IPS-18c (cell line): Measurements from ENCODE around the gene BANF1.
"Not testable (repeated sequence)": the region's sequence is repeated elsewhere in the genome, so short reads cannot be mapped to it uniquely, and the experiment has no call there.

Experiments
- H3K4me3 ChIP-seq: 2 replicates; pipeline ENCODE4 v1.7.0; 2013; ENCODE audit warnings: low read depth, mild to moderate bottlenecking, low read length, moderate library complexity; ENCODE audit not compliant: insufficient read depth
- H3K9me3 ChIP-seq: one replicate; pipeline ENCODE4 v1.6.1; 2013; ENCODE audit warnings: mild to moderate bottlenecking, low read length, moderate library complexity; ENCODE audit not compliant: control insufficient read depth, insufficient read depth

BANF1 gene

GRCh38 chr11:66004186-66004585 lies 1.9 kb downstream of the BANF1 start:
- Histone ChIP-seq H3K4me3 (no peak overlapping the region), H3K9me3 (no peaks in the 10 kb centered on the region)

- Histone ChIP-seq H3K4me3 (no peak overlapping the region; the same call in 1 of the 2 replicates), H3K9me3 (no peaks in the 10 kb centered on the region)
Observed at GRCh38 chr11:66006134-66006890, 4.0 kb downstream of the BANF1 start.

DNA sequence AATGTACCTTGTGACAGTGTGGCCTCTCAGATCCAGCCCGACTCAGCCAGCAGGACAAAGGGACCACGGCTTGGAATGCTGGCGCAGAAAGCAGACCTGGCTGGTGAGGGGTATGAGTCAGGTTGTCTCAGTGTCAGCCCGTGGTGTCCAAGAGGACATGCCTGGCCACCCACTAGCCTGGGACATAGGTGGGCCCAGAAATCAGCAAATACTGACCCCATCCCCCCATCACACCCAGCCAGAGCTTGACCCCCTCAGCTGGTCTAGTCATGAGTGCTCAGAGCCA lies 4.5 kb downstream of the BANF1 start:
- Histone ChIP-seq H3K4me3 (no peak overlapping the region; the same call in 1 of the 2 replicates), H3K9me3 (no peaks in the 10 kb centered on the region)

GRCh38 chr11:66007201-66007634 lies 4.9 kb downstream of the BANF1 start:
- no peak overlapping the region for H3K4me3 ChIP-seq
- no peaks in the 10 kb centered on the region for H3K9me3 ChIP-seq

DNA sequence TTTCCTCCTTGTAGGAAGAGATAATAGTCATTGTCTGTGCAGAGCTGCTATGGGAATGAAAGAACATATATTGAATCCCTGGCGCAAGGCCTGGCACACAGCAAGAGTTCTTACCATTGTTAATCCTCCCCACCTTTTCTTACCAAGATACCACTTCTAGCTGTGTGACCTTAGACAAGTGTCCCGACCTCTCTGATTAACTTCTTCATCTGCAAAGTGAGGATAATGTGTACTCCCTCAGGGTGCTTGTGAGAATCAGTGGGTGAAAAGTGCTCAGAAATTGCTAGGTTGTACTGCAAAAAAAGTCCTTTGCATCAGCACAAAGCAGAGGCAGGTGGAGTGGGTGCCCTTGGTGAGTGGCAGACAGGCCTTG lies 5.8 kb downstream of the BANF1 start:
- H3K9me3 ChIP-seq, result no peaks in the 10 kb centered on the region
- H3K4me3 ChIP-seq, result no peak overlapping the region

- no peaks in the 10 kb centered on the region for H3K9me3 ChIP-seq
- H3K4me3 ChIP-seq, result no peak overlapping the region
Observed at GRCh38 chr11:66008468-66009101, 6.3 kb downstream of the BANF1 start.

- H3K4me3 ChIP-seq, H3K9me3 ChIP-seq: not testable (repeated sequence)
Observed at GRCh38 chr11:66010036-66010435, 7.7 kb downstream of the BANF1 start.

DNA sequence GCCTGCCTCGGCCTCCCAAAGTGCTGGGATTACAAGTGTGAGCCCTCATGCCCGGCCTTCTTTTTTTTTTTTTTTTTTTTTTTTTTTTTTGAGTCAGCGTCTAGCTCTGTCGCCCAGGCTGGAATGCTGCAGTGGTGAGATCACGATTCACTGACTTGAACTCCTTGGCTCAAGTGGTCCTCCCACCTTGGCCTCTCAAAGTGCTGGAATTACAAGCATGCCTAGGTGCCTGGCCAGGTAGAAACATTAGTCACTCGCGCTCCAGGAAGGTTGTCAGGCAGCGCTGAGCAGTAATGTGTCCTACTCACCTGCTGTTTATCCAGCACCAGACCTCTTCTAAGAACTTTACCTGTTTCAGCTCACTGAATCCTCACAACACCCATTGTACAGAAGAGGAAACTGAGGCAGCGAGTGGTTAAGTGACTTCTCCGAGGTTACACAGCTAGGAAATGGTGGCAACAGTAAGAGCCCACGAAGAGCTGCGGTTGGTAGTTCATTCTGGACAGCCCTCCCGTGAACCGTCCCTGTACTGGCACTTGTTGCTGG lies 9.0 kb downstream of the BANF1 start:
- no peak overlapping the region for H3K4me3 ChIP-seq
- H3K9me3 ChIP-seq, result no peaks in the 10 kb centered on the region

GRCh38 chr11:66011785-66012303 lies 9.5 kb downstream of the BANF1 start, which contains the start of gene CST6:
Gene CST6 (plus strand): TSS chr11:66012008. CDS start chr11:66012045, 37 bp downstream.
- H3K4me3 ChIP-seq, result peak within 1 kb of the TSS; percentile 9; the same call in 1 of the 2 replicates

GRCh38 chr11:66012371-66012945 lies 10.2 kb downstream of the BANF1 start:
- H3K9me3 ChIP-seq, result no peaks in the 10 kb centered on the region
- H3K4me3 ChIP-seq, result no peak overlapping the region

More at GRCh38 chr11:66011785-66012303, 9.5 kb downstream of the BANF1 start, which contains the start of gene CST6:
- H3K9me3 ChIP-seq, result no peaks in the 10 kb centered on the region

DNA sequence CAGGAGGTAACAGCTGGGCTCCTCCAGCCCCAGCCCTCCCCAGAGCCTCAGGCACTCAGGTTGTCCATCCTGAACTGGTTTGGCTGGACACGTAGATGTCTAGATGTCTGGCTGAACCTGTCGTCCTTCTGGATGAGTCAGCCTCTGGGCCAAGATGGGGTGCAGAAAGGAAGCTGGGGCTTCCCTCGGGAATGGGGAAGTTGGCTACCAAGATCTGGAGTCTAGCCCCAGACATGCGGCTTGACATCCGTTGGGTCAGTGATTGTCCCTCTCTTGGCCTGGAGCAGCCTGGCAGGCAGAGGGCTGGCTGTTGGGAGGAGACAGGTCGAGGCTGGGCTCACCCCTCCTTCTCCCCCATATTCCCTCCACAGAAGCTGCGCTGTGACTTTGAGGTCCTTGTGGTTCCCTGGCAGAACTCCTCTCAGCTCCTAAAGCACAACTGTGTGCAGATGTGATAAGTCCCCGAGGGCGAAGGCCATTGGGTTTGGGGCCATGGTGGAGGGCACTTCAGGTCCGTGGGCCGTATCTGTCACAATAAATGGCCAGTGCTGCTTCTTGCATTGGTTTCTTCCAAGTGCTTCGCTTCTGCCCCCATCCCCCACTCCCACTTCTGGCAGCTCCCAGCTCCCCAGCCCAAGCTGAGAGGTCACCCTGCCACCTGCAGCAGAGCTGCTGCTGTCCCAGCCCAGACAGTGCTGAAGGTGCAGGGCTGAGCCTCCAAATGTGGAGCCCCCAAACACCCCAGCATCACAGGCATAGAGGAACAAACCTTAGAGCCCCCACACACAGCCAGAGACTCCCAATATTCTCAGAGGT lies 10.9 kb downstream of the BANF1 start:
- Histone ChIP-seq H3K9me3 (no peaks in the 10 kb centered on the region), H3K4me3 (no peak overlapping the region)

DNA sequence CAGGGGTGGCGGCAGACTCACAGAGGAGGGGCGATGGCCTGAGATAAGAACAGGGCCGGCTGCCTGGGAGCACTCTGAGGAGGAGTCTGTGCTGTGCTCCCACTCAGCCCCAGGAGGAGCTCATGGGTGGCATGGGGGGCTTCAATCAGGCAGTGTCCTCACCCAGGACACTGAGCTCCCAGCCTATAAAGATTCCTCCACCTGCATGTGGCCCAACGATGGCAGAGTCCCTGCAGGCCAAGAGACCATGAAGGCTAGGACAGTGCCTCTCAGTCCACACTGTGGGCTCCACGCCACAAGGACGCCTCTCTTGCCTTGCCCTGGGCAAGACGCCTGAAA lies 11.4 kb downstream of the BANF1 start:
- no peak overlapping the region for H3K4me3 ChIP-seq
- no peaks in the 10 kb centered on the region for H3K9me3 ChIP-seq

GRCh38 chr11:66014804-66015453 lies 12.6 kb downstream of the BANF1 start:
- no peaks in the 10 kb centered on the region for H3K9me3 ChIP-seq
- no peak overlapping the region for H3K4me3 ChIP-seq

DNA sequence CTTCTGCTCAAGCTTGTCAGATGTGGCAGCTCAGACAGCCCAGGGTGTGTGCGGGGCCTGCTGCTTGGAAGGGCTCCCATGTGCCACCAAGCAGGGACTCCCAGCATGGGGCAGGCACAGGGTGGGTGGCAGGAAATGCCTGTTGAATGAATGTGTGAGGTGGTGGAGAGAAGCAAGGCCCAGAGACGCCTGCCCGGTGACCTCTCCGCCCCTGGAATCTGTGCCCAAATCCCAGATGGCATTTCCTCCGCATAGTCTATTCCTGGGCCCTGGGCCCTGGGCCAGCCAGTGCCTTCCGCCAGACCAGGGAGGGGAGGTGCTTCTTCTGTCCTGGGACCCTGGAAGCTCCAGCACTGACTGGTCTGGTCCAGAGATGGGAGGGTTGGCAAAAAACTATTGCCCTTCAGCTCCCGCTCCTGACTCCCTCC lies 13.2 kb downstream of the BANF1 start:
- Histone ChIP-seq H3K9me3 (no peaks in the 10 kb centered on the region), H3K4me3 (no peak overlapping the region)

DNA sequence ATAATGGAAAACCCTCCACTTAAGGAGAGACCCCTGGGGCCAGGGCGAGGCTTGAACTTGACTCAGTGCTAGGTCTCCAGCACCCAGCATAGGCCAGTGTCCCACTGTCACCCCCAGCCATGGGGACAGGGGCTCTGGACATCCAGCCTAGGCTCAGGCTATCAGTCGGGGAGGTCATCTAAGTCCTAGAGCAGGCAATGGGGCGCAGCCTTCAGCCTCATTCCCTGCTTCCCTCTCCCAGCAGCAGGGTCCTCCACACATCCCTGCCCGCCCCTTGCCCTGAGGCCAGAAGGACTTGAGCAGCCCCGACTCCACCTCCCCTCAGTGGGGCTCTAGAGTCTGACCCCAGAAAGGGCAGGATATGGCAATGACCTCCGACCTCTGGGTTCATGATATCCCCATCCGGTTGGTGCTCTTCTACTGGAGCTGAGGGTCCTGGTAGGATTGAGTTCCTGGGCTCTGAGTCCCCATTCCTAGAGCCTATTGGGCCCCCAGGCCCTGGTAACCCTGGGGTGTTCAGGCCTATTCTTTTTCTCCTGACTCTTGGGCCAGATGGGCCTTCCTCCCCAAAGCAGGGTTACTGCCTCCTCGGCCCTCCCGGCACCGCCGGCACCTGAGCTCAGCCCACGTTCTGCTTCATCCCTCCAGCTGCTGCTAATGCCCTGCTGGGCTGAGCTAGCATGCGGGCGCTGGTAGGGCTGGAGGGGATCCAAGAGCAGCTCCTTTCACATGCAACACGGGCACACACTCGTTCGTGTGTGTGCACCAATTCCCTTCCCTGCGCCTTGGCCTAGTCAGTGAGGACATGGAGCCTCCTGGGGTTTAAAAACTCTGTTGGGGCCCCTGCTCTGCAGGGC lies 13.9 kb downstream of the BANF1 start:
- H3K4me3 ChIP-seq, result no peak overlapping the region
- no peaks in the 10 kb centered on the region for H3K9me3 ChIP-seq

DNA sequence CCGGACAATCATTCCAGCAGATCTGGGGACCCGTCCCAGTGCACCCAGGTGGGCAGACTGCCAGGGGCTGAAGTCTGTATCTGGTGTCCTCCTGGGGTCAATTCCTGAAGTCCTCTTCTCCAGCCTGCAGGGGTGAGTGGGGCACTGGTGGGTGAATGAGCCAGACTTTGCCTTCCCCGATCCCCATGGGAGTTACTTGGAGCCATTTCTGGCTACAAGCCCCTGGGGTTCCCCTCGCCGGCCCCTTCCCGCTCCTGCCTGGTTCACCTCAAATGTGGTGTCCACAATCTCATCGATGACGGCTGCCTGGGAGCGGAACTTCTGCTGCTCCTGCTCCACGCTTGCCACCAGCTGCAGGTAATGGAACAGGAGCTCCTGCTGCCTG lies 14.5 kb downstream of the BANF1 start:
- Histone ChIP-seq H3K9me3 (no peaks in the 10 kb centered on the region), H3K4me3 (no peak overlapping the region)
